LHCN-M2 (cell line): Measurements from ENCODE around the gene KLF13. TPM values are rescaled to one million over a fixed set of nuclear protein-coding genes. Genes with fewer than 3 reads are reported as not detected.
A peak's percentile ranks its signal among the peaks of the same experiment; 100 is the strongest.

Experiments
- DNase-seq: peaks from one replicate; pipeline ENCODE4 v3.0.0-alpha.2; 2012; ENCODE audit warnings: low read depth
- total RNA-seq: library from RNA; depleted of rRNA; stranded (reverse); fragments of >200 nt; gene quantifications from 2 replicates; pipeline ENCODE4 v1.2.3, GENCODE V29; 2014

The KLF13 gene
- total RNA-seq, 1 experiment from 2014 or later = 19.3 TPM

DNA sequence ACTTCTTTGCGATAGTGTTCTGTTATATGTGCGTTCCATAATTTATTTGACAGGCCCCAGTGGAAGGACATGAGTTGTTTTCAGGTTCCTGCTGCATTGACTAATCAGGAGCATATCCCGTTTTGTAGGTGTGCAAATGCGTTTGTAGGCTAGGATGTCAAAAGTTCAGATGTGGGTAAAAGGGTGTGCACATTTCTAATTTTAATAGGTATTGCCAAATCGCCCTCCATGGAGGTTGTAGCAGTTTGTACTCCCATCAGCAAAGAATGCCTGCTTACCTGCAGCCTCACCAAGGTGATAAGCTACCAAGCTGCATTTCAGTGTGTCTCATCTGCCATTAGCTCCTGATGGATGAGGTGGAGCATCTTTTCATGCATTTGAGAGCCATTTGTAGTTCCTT, 36.3 kb downstream of the KLF13 start:
- DNase-seq = no peak

GRCh38 chr15:31364301-31365031, 37.8 kb downstream of the KLF13 start:
- no peak for DNase-seq

DNA sequence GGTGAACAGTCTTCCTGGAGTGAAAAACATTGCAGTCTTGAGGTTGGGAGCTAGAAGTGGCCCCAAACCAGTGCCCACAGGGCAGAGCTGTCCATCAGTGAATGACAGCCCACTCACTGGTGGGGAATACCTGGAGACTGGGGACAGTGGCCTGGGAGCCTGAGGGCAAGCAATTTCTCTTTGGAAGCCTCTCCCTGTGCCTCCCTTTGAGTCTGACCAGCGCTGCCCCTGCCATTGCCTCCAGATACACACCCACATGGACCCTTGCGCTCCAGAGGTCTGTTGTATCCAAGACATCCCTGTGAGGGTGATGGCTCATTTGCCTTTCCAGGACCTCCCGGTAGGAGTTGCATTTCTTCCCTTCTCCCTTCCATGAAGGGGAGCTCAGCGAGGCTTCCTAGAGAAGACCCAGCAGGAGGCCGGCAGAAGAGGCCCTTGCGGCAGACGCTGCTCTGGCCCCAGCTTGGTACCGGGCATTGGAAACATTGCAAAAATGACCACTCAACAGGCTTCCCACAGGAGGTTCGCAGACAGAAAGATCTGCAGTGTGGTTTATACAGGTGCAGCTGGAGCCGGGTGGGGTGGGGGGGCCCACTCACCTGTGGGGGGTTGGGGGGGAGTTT, 38.5 kb downstream of the KLF13 start:
- no peak for DNase-seq

- peak; percentile 85 for DNase-seq
Observed at GRCh38 chr15:31365655-31366127, 39.1 kb downstream of the KLF13 start.

DNA sequence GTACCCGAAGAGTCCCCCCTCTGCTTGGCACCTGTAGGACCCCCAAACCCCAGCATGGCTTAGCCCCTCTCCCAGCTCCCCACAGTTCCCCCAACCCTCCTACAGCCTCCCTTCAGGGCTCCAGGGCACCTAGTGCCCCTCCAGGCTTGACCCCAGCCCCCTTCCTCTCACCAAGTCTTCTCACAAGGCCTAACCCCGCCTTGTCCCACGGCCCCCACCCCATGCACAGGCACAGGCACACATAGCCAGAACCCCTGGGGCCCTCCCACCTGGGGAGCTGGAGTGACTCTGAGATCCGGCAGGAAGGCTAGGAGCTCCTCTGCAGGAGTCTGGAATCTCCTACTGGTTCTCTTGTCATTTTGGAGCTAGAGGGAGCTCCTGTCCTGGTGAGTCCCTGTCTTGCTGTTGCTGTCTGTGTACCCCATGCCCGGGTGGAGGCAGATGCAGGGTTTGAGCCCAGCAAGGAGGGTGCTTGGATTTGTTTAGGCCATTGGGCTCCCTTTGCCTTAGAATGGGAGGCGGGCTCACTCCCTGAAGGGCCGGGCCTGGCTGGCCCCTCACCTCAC, 39.6 kb downstream of the KLF13 start:
- peak; percentile 11 for DNase-seq

- no peak for DNase-seq
Observed at GRCh38 chr15:31367021-31367729, 40.5 kb downstream of the KLF13 start.

DNA sequence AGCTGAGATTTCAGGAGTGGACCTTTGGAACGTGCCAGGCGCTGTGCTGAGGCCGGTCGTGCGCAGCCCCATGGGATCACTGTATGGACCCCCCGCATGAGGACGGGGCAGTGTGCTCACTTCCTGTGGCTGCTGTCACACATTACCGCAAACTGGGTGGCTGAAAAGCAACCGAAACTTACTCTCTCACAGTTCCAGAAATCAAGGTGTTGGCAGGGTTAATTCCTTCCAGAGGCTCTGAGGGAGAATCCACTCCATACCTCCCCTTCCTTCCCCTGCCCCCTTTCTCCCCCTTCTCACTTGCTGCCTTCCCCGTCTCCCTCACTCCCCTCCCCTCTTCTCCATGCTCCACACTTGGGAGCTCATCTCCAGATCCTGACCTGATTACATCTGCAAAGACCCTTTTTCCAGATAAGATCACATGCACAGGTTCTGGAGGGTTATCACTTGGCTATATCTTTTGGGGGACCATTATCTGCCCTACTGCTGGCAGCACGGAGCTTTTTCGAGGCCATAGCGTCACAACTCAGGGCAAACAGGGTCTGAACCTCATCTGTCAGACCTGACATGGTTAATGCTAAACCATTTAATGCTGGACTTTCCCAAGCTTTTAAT, 41.2 kb downstream of the KLF13 start:
- DNase-seq = no peak

DNA sequence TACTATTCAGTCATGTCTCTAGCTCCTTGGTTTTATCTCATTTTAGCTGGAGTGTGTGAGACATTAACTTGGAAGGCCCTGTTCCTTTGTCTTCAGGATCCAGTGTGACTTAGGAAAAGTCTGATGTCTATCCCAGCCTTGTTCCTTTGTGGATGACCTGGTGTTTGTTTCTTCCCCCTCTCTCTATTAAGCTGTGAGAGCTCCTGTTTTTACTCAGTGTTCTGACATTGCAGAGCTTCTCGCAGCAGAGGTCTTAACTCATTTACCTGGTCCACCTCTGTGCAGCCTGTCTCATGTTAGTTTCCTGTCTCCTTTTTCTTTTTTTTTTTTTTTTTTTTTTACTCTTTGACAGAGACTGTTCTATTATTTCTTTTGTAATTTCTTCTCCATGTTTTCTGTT, 43.1 kb downstream of the KLF13 start:
- DNase-seq = no peak

- no peak for DNase-seq
Observed at GRCh38 chr15:31371520-31372240, 45.0 kb downstream of the KLF13 start.

DNA sequence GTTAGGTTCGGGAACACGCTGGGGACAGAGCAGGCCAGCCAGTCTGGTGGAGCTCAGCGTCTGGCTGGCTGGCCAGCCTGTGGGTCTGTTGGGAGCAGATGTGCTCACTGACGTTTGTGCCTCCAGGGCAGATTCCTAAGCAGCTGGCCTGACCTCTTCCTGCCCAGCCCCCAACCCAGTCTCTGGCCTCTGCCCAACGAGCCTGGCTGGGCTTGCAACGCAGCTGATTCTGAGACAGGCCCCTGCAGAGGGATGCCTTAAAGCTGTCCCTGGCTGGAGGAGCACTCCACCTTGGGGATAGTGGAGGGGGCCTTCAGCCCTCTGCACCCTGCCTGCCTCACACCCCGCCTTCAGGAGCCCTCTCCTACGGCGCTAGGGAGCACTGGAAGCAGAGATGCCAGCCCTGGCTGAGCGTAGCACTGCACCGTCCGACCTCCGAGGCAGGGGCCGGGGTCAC, 46.0 kb downstream of the KLF13 start:
- DNase-seq = peak; percentile 51

DNA sequence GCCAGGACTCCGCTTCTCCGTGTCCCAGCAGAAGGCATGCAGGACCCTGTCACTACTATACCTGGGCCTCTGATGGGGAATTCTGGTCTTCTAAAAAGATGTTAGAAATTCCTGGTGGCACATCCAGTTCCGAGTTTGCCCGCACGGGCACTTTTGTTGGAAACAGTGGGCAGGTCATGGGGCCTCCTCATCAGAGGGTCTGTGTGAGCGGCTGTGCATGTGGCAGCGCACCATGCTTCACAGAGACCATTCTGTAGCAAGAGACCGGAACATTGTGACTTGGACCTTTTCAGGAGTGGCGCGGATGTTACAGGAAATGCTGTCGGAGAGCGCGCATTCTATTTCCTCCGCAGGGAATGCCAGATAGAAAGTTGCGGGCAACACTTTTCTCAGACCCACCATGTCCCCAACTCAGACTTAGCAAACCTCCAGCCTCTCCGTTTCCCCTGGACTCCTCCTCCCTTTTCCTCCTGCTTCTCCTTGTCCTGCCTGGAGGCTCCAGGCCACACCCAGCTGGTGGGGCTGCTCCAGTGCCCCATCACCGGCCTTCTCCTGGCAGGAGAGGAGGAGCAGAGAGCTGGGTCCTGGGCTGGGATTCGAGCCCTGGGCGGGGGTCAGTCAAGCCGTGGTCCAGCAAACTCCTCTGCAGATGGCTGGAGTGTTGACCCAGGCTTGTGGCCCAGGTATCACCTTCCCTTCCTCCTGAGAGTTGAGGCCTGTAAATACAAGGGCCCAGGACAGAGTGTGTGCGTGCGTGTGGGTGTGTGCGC, 46.6 kb downstream of the KLF13 start:
- no peak for DNase-seq

DNA sequence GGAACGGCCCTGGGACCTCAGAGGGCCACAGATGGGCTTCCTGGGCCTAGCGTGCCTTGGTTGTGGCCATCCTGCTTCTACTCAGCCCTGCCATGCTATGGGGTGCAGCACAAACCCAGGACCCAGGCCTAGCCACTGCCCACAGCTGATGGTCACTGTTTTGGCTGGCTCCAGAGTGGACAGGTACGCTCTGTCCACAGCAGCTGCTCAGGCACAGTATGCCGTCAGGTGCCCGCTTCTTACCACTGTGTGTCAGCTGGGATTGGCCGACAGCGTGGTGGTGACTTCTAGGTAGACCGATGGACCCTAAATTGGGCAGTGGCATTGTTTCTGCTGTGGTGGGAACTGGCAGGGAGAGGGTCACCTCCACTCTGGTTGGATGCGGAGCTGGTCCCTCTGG, 47.3 kb downstream of the KLF13 start:
- no peak for DNase-seq

- DNase-seq = no peak
Observed at GRCh38 chr15:31374489-31374888, 47.9 kb downstream of the KLF13 start.

- no peak for DNase-seq
Observed at GRCh38 chr15:31374986-31375385, 48.4 kb downstream of the KLF13 start.

GRCh38 chr15:31375772-31376171, 49.1 kb downstream of the KLF13 start:
- DNase-seq = no peak

- no peak for DNase-seq
Observed at GRCh38 chr15:31376511-31376910, 49.9 kb downstream of the KLF13 start.

- no peak for DNase-seq
Observed at GRCh38 chr15:31377030-31377429, 50.4 kb downstream of the KLF13 start.

- no peak for DNase-seq
Observed at GRCh38 chr15:31378363-31378903, 51.8 kb downstream of the KLF13 start.

DNA sequence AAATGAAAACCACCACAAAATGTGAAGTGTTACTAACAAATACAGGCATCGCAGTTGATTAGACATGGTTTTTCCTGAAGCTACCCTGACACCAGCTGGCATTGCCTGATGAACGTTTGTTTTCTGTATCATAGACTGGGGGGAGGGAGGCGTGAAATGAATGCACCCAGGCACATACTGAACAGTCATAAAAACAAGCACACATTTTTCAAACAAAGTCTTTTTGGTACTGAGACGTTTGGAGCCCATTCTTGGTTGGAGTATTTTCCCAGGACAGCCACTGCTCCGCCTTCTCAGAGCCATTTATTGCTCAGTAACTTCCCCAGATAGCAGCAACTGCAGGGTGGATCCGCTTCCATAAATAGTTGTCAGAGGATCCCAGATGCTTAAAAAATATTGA, 52.4 kb downstream of the KLF13 start:
- no peak for DNase-seq

- no peak for DNase-seq
Observed at GRCh38 chr15:31379577-31379976, 52.9 kb downstream of the KLF13 start.
